GM12878 (cell line): Measurements from ENCODE around the gene KCTD17. TPM values are rescaled to one million over a fixed set of nuclear protein-coding genes. Genes with fewer than 3 reads are reported as not detected.

ENCODE experiments used
- BACH1 ChIP-seq: fragments of 450-650 bp; IDR thresholded peaks from 2 replicates; pipeline ENCODE4 v1.6.1; 2017; ENCODE audit warnings: mild to moderate bottlenecking, borderline replicate concordance
- DPF2 ChIP-seq: fragments of 450-650 bp; IDR thresholded peaks from 2 replicates; pipeline ENCODE4 v1.6.1; 2017; ENCODE audit warnings: mild to moderate bottlenecking
- E2F8 ChIP-seq: fragments of 450-650 bp; IDR thresholded peaks from 2 replicates; pipeline ENCODE4 v1.6.1; 2018; ENCODE audit warnings: mild to moderate bottlenecking, low read depth, moderate library complexity; ENCODE audit not compliant: partially characterized antibody
- GABPA ChIP-seq: IDR thresholded peaks from 2 replicates; pipeline ENCODE4 v1.6.1; 2014; ENCODE audit warnings: antibody characterized with exemption, low read depth, mild to moderate bottlenecking, inconsistent platforms
- IKZF1 ChIP-seq: fragments of 450-650 bp; conservative IDR thresholded peaks from 2 replicates; pipeline ENCODE4 v1.6.1; 2017; ENCODE audit warnings: antibody characterized with exemption, mild to moderate bottlenecking
- JUND ChIP-seq: IDR thresholded peaks from 2 replicates; pipeline ENCODE4 v1.6.1; 2012; ENCODE audit warnings: low read depth, mild to moderate bottlenecking, low read length, improper control_type of control experiment, moderate library complexity
- KAT2A ChIP-seq: conservative IDR thresholded peaks from 2 replicates; pipeline ENCODE4 v1.6.1; 2011; ENCODE audit warnings: low read depth, low read length; ENCODE audit not compliant: control insufficient read depth
- PAX5 ChIP-seq: IDR thresholded peaks from 2 replicates; pipeline ENCODE4 v1.6.1; 2011; ENCODE audit warnings: low read depth, low read length, borderline replicate concordance
- RCOR1 ChIP-seq: conservative IDR thresholded peaks from 2 replicates; pipeline ENCODE4 v1.6.1; 2012; ENCODE audit warnings: low read depth, low read length, improper control_type of control experiment
- RUNX3 ChIP-seq: IDR thresholded peaks from 2 replicates; pipeline ENCODE4 v1.6.1; 2012; ENCODE audit warnings: low read length, inconsistent platforms
- SREBF2 ChIP-seq: IDR thresholded peaks from 2 replicates; pipeline ENCODE4 v1.6.1; 2012; ENCODE audit warnings: mild to moderate bottlenecking, low read length
- SUPT20H ChIP-seq: IDR thresholded peaks from 2 replicates; pipeline ENCODE4 v1.6.1; 2011; ENCODE audit warnings: low read depth, mild to moderate bottlenecking, low read length, moderate library complexity, borderline replicate concordance; ENCODE audit not compliant: control insufficient read depth
- TCF12 ChIP-seq: IDR thresholded peaks from 2 replicates; pipeline ENCODE4 v1.6.1; 2011; ENCODE audit warnings: low read depth, mild to moderate bottlenecking, low read length
- polyA plus RNA-seq, 11 experiments: library from polyadenylated mRNA; depleted of rRNA in 4 of 11; unstranded in 6 of 11; stranded (reverse) in 5 of 11; fragments of >200 nt; fragmentation: Nextera tagmentation in 4 of 11; fragmentation: Illumina TruSeq in 1 of 11; extraction: Ambion mirVana in 4 of 11; extraction: Trizol in 1 of 11; gene quantifications; 1 replicate in 1 of 11; 2 replicates in 10 of 11; pipeline versions ENCODE4 v1.2.1 to v1.2.3, GENCODE V29; 2011 to 2016; ENCODE audit warnings: inconsistent platforms in 2 of 11, missing spikeins in 2 of 11, low read depth in 1 of 11
- total RNA-seq, 4 experiments: library from RNA; depleted of rRNA in 3 of 4; stranded (reverse); fragments of >200 nt in 3 of 4; fragmentation: Illumina TruSeq in 1 of 4; extraction: Trizol in 1 of 4; gene quantifications; 2 replicates each; pipeline versions ENCODE4 v1.2.1 to v1.2.3, GENCODE V29; 2013 to 2021

Gene KCTD17
- total and polyA plus RNA-seq, 10 of the 15 experiments (the other 5 are each of a cell fraction or from before 2014, with no cell fraction given) = 0.16 to 18.4 (median 10.1) TPM; not detected in 1

- TF ChIP-seq BACH1 = no peak
- no peak for TF ChIP-seq SREBF2
- no peak for TF ChIP-seq JUND
- TF ChIP-seq TCF12 = 0 out of 2 replicates have a peak, but pooled peaks have one; percentile 21
- TF ChIP-seq DPF2 = 0 out of 2 replicates have a peak, but pooled peaks have one; percentile 51
- 0 out of 2 replicates have a peak, but pooled peaks have one; percentile 40 for TF ChIP-seq RUNX3
- TF ChIP-seq KAT2A = no peak
- no peak for TF ChIP-seq RCOR1
- TF ChIP-seq PAX5 = no peak
- TF ChIP-seq E2F8 = no peak
- TF ChIP-seq SUPT20H = no peak
- TF ChIP-seq IKZF1 = peak; percentile 36; the same call in 1 of the 2 replicates
- peak; percentile 44; the same call in 1 of the 2 replicates for TF ChIP-seq GABPA
Measured at GRCh38 chr22:37021710-37022482, 29.6 kb upstream of the KCTD17 start (continued).
